H9 (cell line): ENCODE data around the gene SLC36A4. TPM values are rescaled to one million over a fixed set of nuclear protein-coding genes. Genes with fewer than 3 reads are reported as not detected.

Experiments
- DNase-seq: peaks from one replicate; pipeline ENCODE4 v3.0.0-alpha.2; 2017
- H2AFZ ChIP-seq: one replicate; pipeline ENCODE4 v1.6.1; 2013; ENCODE audit warnings: mild to moderate bottlenecking, low read length, control low read depth, moderate library complexity
- H2AK5ac ChIP-seq: 2 replicates; pipeline ENCODE4 v1.6.1; 2013; ENCODE audit warnings: low read length, control low read depth, mixed read lengths; ENCODE audit not compliant: insufficient read length
- H2BK120ac ChIP-seq: one replicate; pipeline ENCODE4 v1.6.1; 2013; ENCODE audit warnings: low read depth, mild to moderate bottlenecking, low read length, control low read depth, inconsistent platforms; ENCODE audit not compliant: poor library complexity, severe bottlenecking
- H2BK12ac ChIP-seq: 2 replicates; pipeline ENCODE4 v1.6.1; 2013; ENCODE audit warnings: low read length, control low read depth, mixed read lengths, low read depth; ENCODE audit not compliant: insufficient read length
- H2BK15ac ChIP-seq: 2 replicates; pipeline ENCODE4 v1.6.1; 2013; ENCODE audit warnings: low read depth, low read length, control low read depth
- H2BK20ac ChIP-seq: one replicate; pipeline ENCODE4 v1.6.1; 2013; ENCODE audit warnings: low read depth, mild to moderate bottlenecking, low read length, control low read depth, inconsistent platforms; ENCODE audit not compliant: poor library complexity, severe bottlenecking
- H2BK5ac ChIP-seq: 2 replicates; pipeline ENCODE4 v1.6.1; 2013; ENCODE audit warnings: low read length, control low read depth, mixed read lengths; ENCODE audit not compliant: insufficient read length
- H3K14ac ChIP-seq: 2 replicates; pipeline ENCODE4 v1.6.1; 2013; ENCODE audit warnings: low read length, control low read depth; ENCODE audit not compliant: insufficient read depth
- H3K18ac ChIP-seq: 2 replicates; pipeline ENCODE4 v1.6.1; 2013; ENCODE audit warnings: low read depth, mild to moderate bottlenecking, mixed read lengths, low read length, control low read depth; ENCODE audit not compliant: insufficient read length
- H3K23ac ChIP-seq: 2 replicates; pipeline ENCODE4 v1.6.1; 2013; ENCODE audit warnings: low read length, control low read depth, mixed read lengths, low read depth; ENCODE audit not compliant: insufficient read length
- H3K23me2 ChIP-seq: 2 replicates; pipeline ENCODE4 v1.6.1; 2013; ENCODE audit warnings: low read depth, mild to moderate bottlenecking, mixed read lengths, low read length, control low read depth; ENCODE audit not compliant: insufficient read length, poor library complexity, severe bottlenecking
- H3K27ac ChIP-seq: 2 replicates; pipeline ENCODE4 v1.5.1; 2013; ENCODE audit warnings: low read length, control low read depth, mixed read lengths, low read depth; ENCODE audit not compliant: insufficient read length
- H3K27me3 ChIP-seq: 2 replicates; pipeline ENCODE4 v1.6.1; 2013; ENCODE audit warnings: low read length, control low read depth, inconsistent platforms; ENCODE audit not compliant: insufficient read depth
- H3K4ac ChIP-seq: 2 replicates; pipeline ENCODE4 v1.6.1; 2013; ENCODE audit warnings: low read depth, mild to moderate bottlenecking, control low read depth, inconsistent platforms, low read length, moderate library complexity
- H3K4me1 ChIP-seq: 2 replicates; pipeline ENCODE4 v1.6.1; 2013; ENCODE audit warnings: low read length, control low read depth, inconsistent platforms; ENCODE audit not compliant: insufficient read depth
- H3K4me2 ChIP-seq: 2 replicates; pipeline ENCODE4 v1.6.1; 2013; ENCODE audit warnings: low read length, control low read depth, mixed read lengths; ENCODE audit not compliant: insufficient read length, insufficient read depth
- H3K56ac ChIP-seq: 2 replicates; pipeline ENCODE4 v1.6.1; 2013; ENCODE audit warnings: low read depth, mild to moderate bottlenecking, mixed read lengths, low read length, control low read depth; ENCODE audit not compliant: insufficient read length
- H3K79me1 ChIP-seq: 2 replicates; pipeline ENCODE4 v1.6.1; 2013; ENCODE audit warnings: low read depth, mild to moderate bottlenecking, moderate library complexity, low read length, control low read depth, inconsistent platforms; ENCODE audit not compliant: insufficient read depth, poor library complexity, severe bottlenecking
- H3K79me2 ChIP-seq: 2 replicates; pipeline ENCODE4 v1.6.1; 2013; ENCODE audit warnings: low read length, control low read depth, inconsistent platforms; ENCODE audit not compliant: insufficient read depth
- H3K9ac ChIP-seq: 2 replicates; pipeline ENCODE4 v1.6.1; 2013; ENCODE audit warnings: low read length, control low read depth, mixed read lengths; ENCODE audit not compliant: insufficient read length; ENCODE audit errors: extremely low read depth
- H3K9me3 ChIP-seq: one replicate; pipeline ENCODE4 v1.6.1; 2013; ENCODE audit warnings: low read depth, low read length, inconsistent platforms; ENCODE audit not compliant: control insufficient read depth
- H3T11ph ChIP-seq: one replicate; pipeline ENCODE4 v1.6.1; 2013; ENCODE audit warnings: mild to moderate bottlenecking, low read length, control low read depth, inconsistent platforms
- H4K20me1 ChIP-seq: one replicate; pipeline ENCODE4 v1.6.1; 2013; ENCODE audit not compliant: control insufficient read depth, insufficient read length, insufficient read depth
- H4K5ac ChIP-seq: 2 replicates; pipeline ENCODE4 v1.6.1; 2013; ENCODE audit warnings: low read depth, mild to moderate bottlenecking, mixed read lengths, low read length, control low read depth; ENCODE audit not compliant: insufficient read length
- H4K8ac ChIP-seq: replicated peaks from 2 replicates; pipeline ENCODE4 v1.6.1; 2013; ENCODE audit warnings: low read length, control low read depth, mixed read lengths, low read depth; ENCODE audit not compliant: insufficient read length
- H4K91ac ChIP-seq: 2 replicates; pipeline ENCODE4 v1.6.1; 2013; ENCODE audit warnings: low read depth, mild to moderate bottlenecking, moderate library complexity, mixed read lengths, low read length, control low read depth; ENCODE audit not compliant: insufficient read length
- H3K27ac Mint-ChIP-seq, 3 experiments: 2 replicates in 2 of 3; 3 replicates in 1 of 3; pipeline ENCODE4 v1.8.0; 2020 to 2021; ENCODE audit warnings: mixed read lengths in 3 of 3, mild to moderate bottlenecking in 1 of 3, moderate library complexity in 1 of 3
- H3K27me3 Mint-ChIP-seq: 2 replicates; pipeline ENCODE4 v1.8.0; 2021; ENCODE audit warnings: low read depth, mild to moderate bottlenecking, moderate library complexity, mixed read lengths
- H3K36me3 Mint-ChIP-seq, 3 experiments: 2 replicates in 2 of 3; 3 replicates in 1 of 3; pipeline ENCODE4 v1.8.0; 2020 to 2021; ENCODE audit warnings: low read depth in 3 of 3, mixed read lengths in 3 of 3; ENCODE audit not compliant: insufficient read depth in 1 of 3
- H3K4me1 Mint-ChIP-seq, 2 experiments: 2 replicates each; pipeline ENCODE4 v1.8.0; 2020; ENCODE audit warnings: mixed read lengths in 2 of 2
- H3K4me3 Mint-ChIP-seq, 2 experiments: 2 replicates in 1 of 2; 3 replicates in 1 of 2; pipeline ENCODE4 v1.8.0; 2020 to 2021; ENCODE audit warnings: mild to moderate bottlenecking in 2 of 2, mixed read lengths in 2 of 2, moderate library complexity in 1 of 2
- H3K9me3 Mint-ChIP-seq, 2 experiments: 2 replicates in 1 of 2; 3 replicates in 1 of 2; pipeline ENCODE4 v1.8.0; 2020; ENCODE audit warnings: mild to moderate bottlenecking in 2 of 2, mixed read lengths in 2 of 2, moderate library complexity in 1 of 2
- CTCF ChIP-seq: fragments of 200-600 bp; sonication (generic); conservative IDR thresholded peaks from 3 replicates; pipeline ENCODE4 v1.8.0; 2021; ENCODE audit warnings: antibody characterized with exemption, mild to moderate bottlenecking
- WGBS: extraction: QIAGEN DNeasy Blood & Tissue Kit; methylation state at CpG from one replicate; pipeline ENCODE4 v1.1.7; 2013; ENCODE audit warnings: missing lambda C conversion rate, low lambda C conversion rate, mixed read lengths; ENCODE audit not compliant: insufficient read length; ENCODE audit errors: extremely low coverage; 5-methylcytosine and 5-hydroxymethylcytosine counted together
- total RNA-seq: library from RNA; stranded (reverse); gene quantifications from 2 replicates; pipeline ENCODE4 v1.2.1, GENCODE V29; 2021

The SLC36A4 gene
- total RNA-seq, 1 experiment from 2014 or later: 33.3 TPM

- H3K56ac ChIP-seq: no peak overlapping the region
- peaks cover 0 to 3% of the 10 kb centered on the region in 2 experiments; a peak in 1 of 4 replicates for H3K4me1 Mint-ChIP-seq
- H3K79me1 ChIP-seq: no peaks in the 10 kb centered on the region
- no peak overlapping the region for H4K5ac ChIP-seq
- no peak overlapping the region for H3K23ac ChIP-seq
- no peak overlapping the region for H2AFZ ChIP-seq
- H3K4me3 Mint-ChIP-seq: no peak overlapping the region
- TF ChIP-seq CTCF: no peak
- H3K4ac ChIP-seq: no peak overlapping the region
- H3T11ph ChIP-seq: no peak overlapping the region
- no peak overlapping the region for H2BK15ac ChIP-seq
- no peak overlapping the region for H4K91ac ChIP-seq
- no peak overlapping the region for H4K8ac ChIP-seq
- no peaks in the 10 kb centered on the region for H3K23me2 ChIP-seq
- no peaks in the 10 kb centered on the region for H3K27me3 Mint-ChIP-seq
- no peak overlapping the region for H3K27ac ChIP-seq
- H2BK20ac ChIP-seq: no peak overlapping the region
- H3K18ac ChIP-seq: no peak overlapping the region
- no peak overlapping the region for H2BK12ac ChIP-seq
- no peaks in the 10 kb centered on the region; the same call in 1 of the 2 replicates for H3K79me2 ChIP-seq
- H3K4me2 ChIP-seq: no peak overlapping the region
- H3K9me3 ChIP-seq: no peaks in the 10 kb centered on the region
- no peak overlapping the region for H2AK5ac ChIP-seq
- DNase-seq: no peak
- no peak overlapping the region for H3K14ac ChIP-seq
- H3K9ac ChIP-seq: no peak overlapping the region
- H3K9me3 Mint-ChIP-seq: 0 out of 5 replicates have a peak, but pooled peaks cover 0 to 2% of the 10 kb centered on the region in 2 experiments
- H3K36me3 Mint-ChIP-seq: no peaks in the 10 kb centered on the region
- no peak overlapping the region for H2BK5ac ChIP-seq
- no peaks in the 10 kb centered on the region for H4K20me1 ChIP-seq
- H2BK120ac ChIP-seq: no peak overlapping the region
- H3K4me1 ChIP-seq: no peaks in the 10 kb centered on the region
- WGBS: no CpG with 5 or more reads among the region's 1 CpG
- H3K27me3 ChIP-seq: no peaks in the 10 kb centered on the region
- H3K27ac Mint-ChIP-seq: no peak overlapping the region
Observed at GRCh38 chr11:93208663-93209270, 11.0 kb upstream of the SLC36A4 start.
